ENCODE measurements around the gene CCL8. TPM values are rescaled to one million over a fixed set of nuclear protein-coding genes. Genes with fewer than 3 reads are reported as not detected.

Gene CCL8
- total and polyA plus RNA-seq, 2 donors (not counting 1 experiment from before 2014, with no cell fraction given), result 0.27 to 0.50 TPM

DNA sequence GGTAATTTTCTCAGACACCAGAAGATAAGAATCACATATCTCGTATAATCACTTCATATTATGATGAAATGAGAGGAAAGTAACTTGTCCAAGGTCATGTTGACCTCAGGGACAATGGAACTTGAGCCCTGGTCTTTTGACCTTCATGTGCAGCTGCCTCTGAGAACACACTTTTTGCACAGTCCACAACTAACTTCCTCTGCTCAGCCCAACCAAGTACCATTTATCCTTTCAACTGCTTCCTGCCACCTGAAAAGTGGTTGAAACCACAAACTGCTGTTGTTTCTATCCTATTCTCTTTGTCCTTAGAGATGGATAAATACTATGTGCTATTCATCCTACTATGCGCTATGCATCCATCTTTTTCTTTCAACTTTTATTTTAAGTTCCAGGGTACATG is 46.1 kb downstream of the CCL8 start:
- peaks cover 5% of the 10 kb centered on the region for H3K27me3 ChIP-seq (ENCODE audit: control insufficient read depth, insufficient read depth, low read length)
- H3K27ac ChIP-seq (ENCODE audit: insufficient read depth, low read length), result no peak overlapping the region
- no peak overlapping the region for H3K4me2 ChIP-seq (ENCODE audit: extremely low read depth, insufficient read depth, low read length)
- H3K9ac ChIP-seq (ENCODE audit: insufficient read depth, low read length), result no peak overlapping the region
- no peaks in the 10 kb centered on the region for H3K4me1 ChIP-seq (ENCODE audit: control insufficient read depth, extremely low read depth, insufficient read depth, low read length)
- H2AFZ ChIP-seq (ENCODE audit: low read length), result no peak overlapping the region
- no peak for TF ChIP-seq EZH2 (IDR thresholded peaks at IDR 0.05; ENCODE audit: low read length, missing control alignments)
- TF ChIP-seq CTCF (conservative IDR thresholded peaks at IDR 0.05 in 1 of 2, IDR thresholded peaks at IDR 0.05 in 1 of 2; ENCODE audit: low read depth in 1 of 2, low read length in 2 of 2), result no peak
- no peaks in the 10 kb centered on the region for H3K79me2 ChIP-seq (ENCODE audit: control insufficient read depth, insufficient read depth, low read length)
- no peak for DNase-seq (ENCODE audit: low read depth in 2 of 2)
- H3K4me3 ChIP-seq (replicated peaks in 1 of 4; ENCODE audit: control extremely low read depth in 1 of 4, insufficient read depth in 1 of 4, low read depth in 3 of 4, low read length in 4 of 4), result no peak overlapping the region
- H3K36me3 ChIP-seq (ENCODE audit: control insufficient read depth, insufficient read depth, low read length), result no peaks in the 10 kb centered on the region
- no peaks in the 10 kb centered on the region for H4K20me1 ChIP-seq (ENCODE audit: control insufficient read depth, extremely low read depth, insufficient read depth, low read length)
- no peaks in the 10 kb centered on the region for H3K9me3 ChIP-seq (ENCODE audit: control insufficient read depth, insufficient read depth, low read depth, low read length)

DNA sequence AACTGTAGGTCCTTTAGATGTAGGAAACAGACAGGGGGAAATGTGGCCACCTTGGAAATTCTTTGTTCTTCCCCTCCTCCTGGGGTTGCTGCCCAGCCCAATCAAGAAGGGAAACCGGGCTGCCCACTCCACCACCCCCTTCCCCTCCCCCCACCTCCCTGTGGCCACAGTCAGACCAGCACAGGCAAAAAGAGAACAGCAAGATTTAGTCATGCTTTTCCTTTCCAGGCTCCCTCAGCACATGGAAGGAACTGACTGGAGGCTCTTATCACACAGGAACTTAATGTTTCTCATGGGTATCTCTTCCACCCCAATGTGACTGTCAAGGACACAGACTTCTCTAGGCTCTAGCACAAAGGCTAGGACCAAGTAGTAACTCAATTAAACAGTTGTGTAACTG is 46.8 kb downstream of the CCL8 start:
- no peaks in the 10 kb centered on the region for H3K9me3 ChIP-seq (ENCODE audit: control insufficient read depth, insufficient read depth, low read depth, low read length)
- no peaks in the 10 kb centered on the region for H3K4me1 ChIP-seq (ENCODE audit: control insufficient read depth, extremely low read depth, insufficient read depth, low read length)
- TF ChIP-seq EZH2 (IDR thresholded peaks at IDR 0.05; ENCODE audit: low read length, missing control alignments) (no peak), CTCF (conservative IDR thresholded peaks at IDR 0.05 in 1 of 2, IDR thresholded peaks at IDR 0.05 in 1 of 2; ENCODE audit: low read depth in 1 of 2, low read length in 2 of 2) (no peak)
- H3K36me3 ChIP-seq (ENCODE audit: control insufficient read depth, insufficient read depth, low read length), result no peaks in the 10 kb centered on the region
- H3K79me2 ChIP-seq (ENCODE audit: control insufficient read depth, insufficient read depth, low read length), result no peaks in the 10 kb centered on the region
- no peak overlapping the region for H3K9ac ChIP-seq (ENCODE audit: insufficient read depth, low read length)
- peaks cover 5% of the 10 kb centered on the region for H3K27me3 ChIP-seq (ENCODE audit: control insufficient read depth, insufficient read depth, low read length)
- H3K4me3 ChIP-seq (replicated peaks in 1 of 4; ENCODE audit: control extremely low read depth in 1 of 4, insufficient read depth in 1 of 4, low read depth in 3 of 4, low read length in 4 of 4), result no peak overlapping the region
- no peak for DNase-seq (ENCODE audit: low read depth in 2 of 2)
- no peak overlapping the region for H3K27ac ChIP-seq (ENCODE audit: insufficient read depth, low read length)
- H3K4me2 ChIP-seq (ENCODE audit: extremely low read depth, insufficient read depth, low read length), result no peak overlapping the region
- H4K20me1 ChIP-seq (ENCODE audit: control insufficient read depth, extremely low read depth, insufficient read depth, low read length), result no peaks in the 10 kb centered on the region
- no peak overlapping the region for H2AFZ ChIP-seq (ENCODE audit: low read length)

DNA sequence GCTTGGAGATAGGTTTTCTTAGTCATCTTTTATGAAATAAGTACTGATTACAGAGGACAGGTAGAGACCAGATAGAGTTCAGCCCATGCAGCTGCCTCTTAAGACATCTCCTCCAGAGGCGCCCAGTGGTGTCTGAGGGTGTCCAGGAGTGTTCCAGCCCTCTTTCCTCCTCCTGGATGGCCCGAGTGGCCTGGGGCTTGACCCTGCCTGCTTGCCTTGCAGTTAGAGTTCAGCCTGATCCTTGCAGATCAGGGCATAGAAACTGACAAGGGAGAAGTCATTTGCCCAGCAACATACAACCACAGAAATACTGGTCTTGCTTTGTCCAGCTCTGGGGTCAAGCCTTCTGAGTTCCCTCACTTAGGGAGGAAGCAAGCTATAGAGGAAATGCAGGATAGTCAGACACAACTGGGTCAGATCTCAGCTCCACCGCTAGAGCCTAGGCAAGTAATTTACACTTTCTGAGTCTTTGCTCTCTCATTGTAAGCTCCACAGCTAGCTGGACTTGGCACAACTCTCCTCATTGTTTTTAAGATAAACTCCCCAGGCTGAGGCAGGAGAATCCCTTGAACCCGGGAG is 47.4 kb downstream of the CCL8 start:
- Histone ChIP-seq H3K4me3 (replicated peaks in 1 of 4; ENCODE audit: control extremely low read depth in 1 of 4, insufficient read depth in 1 of 4, low read depth in 3 of 4, low read length in 4 of 4) (no peak overlapping the region), H3K79me2 (ENCODE audit: control insufficient read depth, insufficient read depth, low read length) (no peaks in the 10 kb centered on the region), H4K20me1 (ENCODE audit: control insufficient read depth, extremely low read depth, insufficient read depth, low read length) (no peaks in the 10 kb centered on the region), H2AFZ (ENCODE audit: low read length) (no peak overlapping the region), H3K9ac (ENCODE audit: insufficient read depth, low read length) (no peak overlapping the region), H3K9me3 (ENCODE audit: control insufficient read depth, insufficient read depth, low read depth, low read length) (no peaks in the 10 kb centered on the region), H3K36me3 (ENCODE audit: control insufficient read depth, insufficient read depth, low read length) (no peaks in the 10 kb centered on the region), H3K4me2 (ENCODE audit: extremely low read depth, insufficient read depth, low read length) (no peak overlapping the region), H3K4me1 (ENCODE audit: control insufficient read depth, extremely low read depth, insufficient read depth, low read length) (no peaks in the 10 kb centered on the region), H3K27me3 (ENCODE audit: control insufficient read depth, insufficient read depth, low read length) (peaks cover 5% of the 10 kb centered on the region), H3K27ac (ENCODE audit: insufficient read depth, low read length) (no peak overlapping the region)
- DNase-seq (ENCODE audit: low read depth in 2 of 2), result no peak
- TF ChIP-seq EZH2 (IDR thresholded peaks at IDR 0.05; ENCODE audit: low read length, missing control alignments), result no peak
- TF ChIP-seq CTCF (conservative IDR thresholded peaks at IDR 0.05 in 1 of 2, IDR thresholded peaks at IDR 0.05 in 1 of 2; ENCODE audit: low read depth in 1 of 2, low read length in 2 of 2), result no peak
